Adrenal gland (tissue), 12 donors: ENCODE data around the gene ZP1. TPM values are rescaled to one million over a fixed set of nuclear protein-coding genes. Genes with fewer than 3 reads are reported as not detected.

ENCODE experiments used
- DNase-seq, 7 donors: peaks; one replicate each; pipeline ENCODE4 v3.0.0-alpha.2; 2019 to 2020
- H3K27ac ChIP-seq, 5 donors: fragments of 200-600 bp; sonication (generic) in 4 of 5; 1 replicate in 3 of 5; 2 replicates in 2 of 5; pipeline versions ENCODE4 v1.5.1 to v1.8.0; 2016 to 2020; ENCODE audit warnings: mild to moderate bottlenecking in 1 of 5
- H3K27me3 ChIP-seq: fragments of 200-600 bp; 2 replicates; pipeline ENCODE4 v1.8.0; 2021
- H3K36me3 ChIP-seq, 2 donors: fragments of 200-600 bp; replicated peaks in 1 of 2; 1 replicate in 1 of 2; 2 replicates in 1 of 2; pipeline versions ENCODE4 v1.5.1 to v1.8.0; 2018 to 2022
- H3K4me1 ChIP-seq, 2 donors: fragments of 200-600 bp; replicated peaks in 1 of 2; 1 replicate in 1 of 2; 2 replicates in 1 of 2; pipeline versions ENCODE4 v1.5.1 to v1.8.0; 2018 to 2021
- H3K4me3 ChIP-seq, 4 donors: fragments of 200-600 bp; sonication (generic) in 3 of 4; one replicate each; pipeline ENCODE4 v1.5.1; 2016 to 2018
- H3K9me3 ChIP-seq, 3 donors: fragments of 200-600 bp; sonication (generic) in 1 of 3; replicated peaks in 1 of 3; 1 replicate in 2 of 3; 2 replicates in 1 of 3; pipeline versions ENCODE4 v1.5.1 to v1.8.0; 2016 to 2021
- CTCF ChIP-seq, 6 experiments: fragments of 450-650 bp in 4 of 6; fragments of 200-600 bp in 2 of 6; sonication (generic) in 1 of 6; IDR thresholded peaks; 1 replicate in 5 of 6; 2 replicates in 1 of 6; pipeline versions ENCODE4 v1.5.1 to v1.8.0; 2016 to 2021; ENCODE audit warnings: antibody characterized with exemption in 6 of 6, mild to moderate bottlenecking in 2 of 6, moderate library complexity in 1 of 6
- POLR2A ChIP-seq, 2 donors: fragments of 450-650 bp; IDR thresholded peaks; one replicate each; pipeline ENCODE4 v1.6.1; 2017; ENCODE audit warnings: antibody characterized with exemption in 2 of 2, mild to moderate bottlenecking in 2 of 2, moderate library complexity in 1 of 2
- WGBS, 4 donors: extraction: QIAGEN DNeasy Blood & Tissue Kit in 2 of 4; methylation state at CpG; one replicate each; pipeline versions ENCODE4 v1.1.5 to v1.1.7; 2013 to 2017; 5-methylcytosine and 5-hydroxymethylcytosine counted together
- intact Hi-C, 2 donors: fragments of 100-400 bp; cut with DNase I; formaldehyde crosslinking; loops; one replicate each; pipeline versions ENCODE4 v1.14.1 to v1.15.0; 2022 to 2023
- polyA plus RNA-seq, 3 donors: library from polyadenylated mRNA; stranded (reverse); fragments of 200-250 nt in 2 of 3; fragments of 350-450 nt in 1 of 3; fragmentation: Illumina TruSeq in 1 of 3; extraction: RNeasy Lipid Tissue Mini Kit (QIAGEN cat#74804) in 1 of 3; gene quantifications; one replicate each; pipeline ENCODE4 v1.2.3, GENCODE V29; 2013 to 2014
- total RNA-seq, 9 donors: library from RNA; depleted of rRNA in 4 of 9; stranded (reverse); fragments of >200 nt in 4 of 9; fragments of 120-200 nt in 1 of 9; fragmentation: NEBNext Ultra II Directional in 1 of 9; extraction: Animal tissue kit (Norgen Biotek cat#: 25700) in 1 of 9; gene quantifications; one replicate each; pipeline versions ENCODE4 v1.1.0 to v1.2.4, GENCODE V29; 2013 to 2023
- donor health status: healthy with polysubstance abuse.
- donor health status: Bipolar disorder and iron deficiency.
- donor health status: DM: yes; HTN: yes; CAD: no.
- donor health status: DM: no; HTN: no; CAD: no.
- donor health status: DM: no; HTN: no; CAD: no.
- donor health status: DM: yes; HTN: yes; CAD: no.

ZP1 gene
- total and polyA plus RNA-seq, 12 donors: 0.24 to 6.3 (median 0.71) TPM; not detected in 2

GRCh38 chr11:60854140-60854846, 13.0 kb upstream of the ZP1 start:
- WGBS, 4 donors: 70 to 86% (median 73%) methylated on average over 3 to 8 of the region's 8 CpGs
- DNase-seq: no peak
- Histone ChIP-seq H3K4me3 (no peak overlapping the region), H3K9me3 (no peaks in the 10 kb centered on the region), H3K4me1 (no peaks in the 10 kb centered on the region), H3K27ac (no peak overlapping the region), H3K36me3 (peaks cover 0 to 22% of the 10 kb centered on the region in 2 donors), H3K27me3 (no peaks in the 10 kb centered on the region)
- intact Hi-C loops: no loop called here
- no peak for TF ChIP-seq POLR2A (IDR thresholded peaks at IDR 0.05)
- TF ChIP-seq CTCF (IDR thresholded peaks at IDR 0.05): no peak

GRCh38 chr11:60854847-60855725, 12.3 kb upstream of the ZP1 start:
- Histone ChIP-seq H3K4me3 (no peak overlapping the region), H3K27me3 (no peaks in the 10 kb centered on the region), H3K27ac (no peak overlapping the region), H3K4me1 (no peaks in the 10 kb centered on the region), H3K9me3 (no peaks in the 10 kb centered on the region), H3K36me3 (peaks cover 0 to 14% of the 10 kb centered on the region in 2 donors)
- TF ChIP-seq POLR2A (IDR thresholded peaks at IDR 0.05) (no peak), CTCF (IDR thresholded peaks at IDR 0.05) (no peak)
- 55 to 77% (median 65%) methylated on average over 7 to 8 of the region's 8 CpGs for WGBS, 4 donors
- intact Hi-C loops: no loop called here
- DNase-seq: no peak

GRCh38 chr11:60855726-60856633, 11.4 kb upstream of the ZP1 start, which contains the start of gene PTGDR2:
Gene PTGDR2 (minus strand): TSS chr11:60855950. CDS start chr11:60853722, 2,228 bp downstream.
- peaks cover 0 to 5% of the 10 kb centered on the region in 2 donors for H3K36me3 ChIP-seq
- H3K27ac ChIP-seq: no peak within 1 kb of the TSS
- H3K4me1 ChIP-seq: no peaks in the 10 kb centered on the region
- no peak within 1 kb of the TSS for H3K4me3 ChIP-seq
- TF ChIP-seq POLR2A (IDR thresholded peaks at IDR 0.05): no peak
- TF ChIP-seq CTCF (IDR thresholded peaks at IDR 0.05): no peak
- no peaks in the 10 kb centered on the region for H3K9me3 ChIP-seq
- WGBS, 4 donors: 60 to 72% (median 64%) methylated on average over 10 to 14 of the region's 14 CpGs
- DNase-seq: no peak
- no peaks in the 10 kb centered on the region for H3K27me3 ChIP-seq
- intact Hi-C loops: no loop called here
